Activated naive CD4-positive, alpha-beta T cell treated with anti-CD3 and anti-CD28 coated beads, Interleukin-2, amount 50 U/mL, for 72 hours (primary cell): ENCODE data around the gene SQOR. TPM values are rescaled to one million over a fixed set of nuclear protein-coding genes. Genes with fewer than 3 reads are reported as not detected.

ENCODE experiments used
- ATAC-seq, 2 donors: fragments of 150-1000 bp; cut with Tn5 transposase; 2 replicates each; pipeline ENCODE4 v1.10.0; 2021; ENCODE audit warnings: mild to moderate bottlenecking in 2 of 2, moderate library complexity in 2 of 2
- DNase-seq, 2 donors: peaks; one replicate each; pipeline ENCODE4 v3.0.0; 2021 to 2022; ENCODE audit warnings: low spot score in 2 of 2
- H3K27ac Mint-ChIP-seq, 2 donors: one replicate each; pipeline ENCODE4 v1.8.0; 2022; ENCODE audit warnings: mild to moderate bottlenecking in 2 of 2, mixed read lengths in 2 of 2
- H3K36me3 Mint-ChIP-seq, 2 donors: one replicate each; pipeline ENCODE4 v1.8.0; 2022; ENCODE audit warnings: mixed read lengths in 2 of 2
- H3K9me3 Mint-ChIP-seq, 2 donors: one replicate each; pipeline ENCODE4 v1.8.0; 2022; ENCODE audit warnings: mixed read lengths in 2 of 2
- total RNA-seq, 2 donors: library from RNA; stranded (reverse); gene quantifications; one replicate each; pipeline ENCODE4 v1.2.3, GENCODE V29; 2022

Gene SQOR
- total RNA-seq: 100 to 1,000 TPM in 1 of 2 donors, 10 to 100 TPM in 1; 98.6 to 114 TPM

DNA sequence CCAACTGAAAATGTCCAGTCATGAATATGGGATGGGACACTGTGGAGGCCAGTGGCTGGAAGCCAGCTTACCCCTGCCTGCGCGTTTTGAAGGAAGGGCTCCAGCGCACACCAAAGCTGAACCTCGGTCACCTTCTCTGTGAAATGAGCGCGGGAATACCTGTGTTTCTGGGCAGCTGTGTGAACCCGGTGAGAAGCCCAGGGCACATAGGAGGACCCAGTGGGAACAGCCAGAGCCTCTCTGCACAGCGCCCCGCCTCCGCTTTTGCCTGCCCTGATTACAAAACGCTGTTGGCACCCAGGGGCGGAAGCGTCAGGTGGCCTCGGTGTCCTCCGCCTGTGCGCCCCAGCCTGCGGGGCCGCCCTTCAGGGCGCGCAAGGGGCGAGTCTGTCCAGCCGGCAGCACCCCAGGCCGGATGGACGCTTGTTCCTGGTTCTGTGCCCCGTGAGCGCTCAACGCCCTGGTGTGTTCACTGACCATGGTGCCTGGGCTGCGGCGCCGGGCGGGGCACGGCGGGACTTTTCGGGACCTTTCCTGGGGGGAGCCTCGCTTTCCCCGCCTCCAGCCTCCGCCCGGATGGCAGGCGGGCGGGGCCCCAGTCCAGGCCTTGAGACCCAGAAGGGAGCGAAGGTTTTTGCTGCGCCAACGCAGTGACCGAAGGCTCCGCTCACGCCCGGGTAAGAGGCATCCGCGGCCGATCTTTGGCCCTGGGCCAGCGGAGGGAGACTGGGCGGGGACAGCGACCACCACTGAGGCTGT lies at the start of gene SQOR:
SQOR (plus strand) TSS at position 598 of the 759 bp plus-strand sequence. CDS start 23,895 bp downstream, outside the sequence.
- H3K9me3 Mint-ChIP-seq: peaks cover 0 to 8% of the 10 kb centered on the region in 2 donors
- peaks cover 28 to 29% of the 10 kb centered on the region in 2 donors for H3K36me3 Mint-ChIP-seq
- peak; percentile 67 to 87 for DNase-seq
- H3K27ac Mint-ChIP-seq: peak within 1 kb of the TSS; percentile 89 to 92
- ATAC-seq: peak; percentile 76 to 77

DNA sequence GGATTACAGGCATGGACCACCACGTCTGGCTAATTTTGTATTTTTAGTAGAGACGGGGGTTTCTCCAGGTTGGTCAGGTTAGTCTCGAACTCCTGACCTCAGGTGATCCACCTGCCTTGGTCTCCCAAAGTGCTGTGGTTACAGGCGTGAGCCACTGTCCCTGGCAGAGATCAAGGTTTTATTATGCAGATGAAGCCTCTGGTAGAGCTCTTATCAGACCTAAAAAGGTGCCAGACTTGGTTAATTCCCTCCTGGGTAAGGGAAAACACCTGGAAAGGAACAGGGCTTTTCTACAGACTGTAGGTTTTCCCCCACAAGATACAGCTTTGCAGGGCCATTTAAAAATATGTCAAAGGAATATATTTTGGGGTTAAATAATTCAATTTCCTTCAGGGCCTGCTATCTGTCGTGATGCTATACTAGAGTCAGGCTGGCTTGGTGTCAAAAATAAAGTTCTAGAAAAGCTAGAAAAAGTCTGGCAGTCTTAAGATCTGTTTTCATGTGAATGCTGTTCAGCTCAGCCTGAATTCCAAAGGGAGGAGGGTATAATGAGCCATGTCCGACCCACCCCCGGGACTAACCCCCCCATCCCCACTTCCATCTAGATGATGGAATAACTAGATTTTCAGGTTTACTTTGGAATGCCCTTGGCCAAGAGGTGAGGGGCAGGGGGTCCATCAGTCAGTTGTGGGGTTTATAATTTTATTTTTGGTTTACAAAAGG lies 49.6 kb upstream of the SQOR start:
- DNase-seq (no peak), ATAC-seq (peak in 1 of 2 donors; percentile 34)
- peaks cover 14 to 21% of the 10 kb centered on the region in 2 donors for H3K36me3 Mint-ChIP-seq
- no peaks in the 10 kb centered on the region for H3K9me3 Mint-ChIP-seq
- H3K27ac Mint-ChIP-seq: peak overlapping the region in 1 of 2 donors; percentile 100

DNA sequence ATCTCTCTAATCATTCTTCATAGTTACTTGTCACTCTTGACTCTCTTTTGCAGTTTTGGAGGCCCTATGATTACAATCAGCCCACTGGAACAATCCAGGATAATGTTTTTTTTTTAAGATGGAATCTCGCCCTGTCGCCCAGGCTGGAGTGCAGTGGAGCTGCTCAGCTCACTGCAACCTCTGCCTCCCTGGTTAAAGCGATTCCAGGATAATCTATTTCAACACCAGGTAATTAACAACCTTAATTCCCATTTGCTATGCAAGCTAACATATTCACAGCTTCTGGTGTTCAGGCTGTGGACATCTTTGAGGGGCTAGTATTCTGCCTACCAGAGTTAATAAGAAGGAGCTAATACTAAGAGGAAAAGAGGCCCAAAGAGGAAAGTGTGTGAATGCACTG lies 48.7 kb upstream of the SQOR start:
- DNase-seq: no peak
- Mint-ChIP-seq H3K27ac (peak overlapping the region; percentile 100), H3K36me3 (peaks cover 14 to 21% of the 10 kb centered on the region in 2 donors), H3K9me3 (no peaks in the 10 kb centered on the region)
- no peak for ATAC-seq

DNA sequence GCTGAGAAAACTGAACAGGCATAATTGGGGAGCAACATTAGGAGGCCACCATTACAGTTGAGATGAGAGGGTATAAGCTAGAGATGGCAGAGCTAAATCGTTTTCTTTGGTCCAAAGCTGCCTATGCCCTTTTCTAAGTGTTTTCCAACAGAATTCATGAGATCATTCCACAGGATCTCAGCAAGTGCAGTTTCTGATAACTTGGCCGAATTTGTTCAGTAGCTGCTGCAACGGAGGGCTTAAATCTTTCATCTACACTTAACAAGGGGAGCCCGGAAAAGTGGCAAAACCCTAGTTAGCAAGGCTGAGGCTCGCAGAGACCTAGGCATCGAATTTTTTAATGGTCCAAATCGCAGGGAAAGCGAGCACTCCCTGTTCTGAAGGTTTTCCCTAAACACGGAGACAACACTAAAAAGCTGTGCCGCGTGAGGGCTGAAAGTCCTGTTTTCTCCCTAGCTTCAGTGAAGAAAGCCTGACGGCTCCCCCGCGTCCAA lies 48.2 kb upstream of the SQOR start:
- ATAC-seq: no peak
- peak overlapping the region; percentile 100 for H3K27ac Mint-ChIP-seq

DNA sequence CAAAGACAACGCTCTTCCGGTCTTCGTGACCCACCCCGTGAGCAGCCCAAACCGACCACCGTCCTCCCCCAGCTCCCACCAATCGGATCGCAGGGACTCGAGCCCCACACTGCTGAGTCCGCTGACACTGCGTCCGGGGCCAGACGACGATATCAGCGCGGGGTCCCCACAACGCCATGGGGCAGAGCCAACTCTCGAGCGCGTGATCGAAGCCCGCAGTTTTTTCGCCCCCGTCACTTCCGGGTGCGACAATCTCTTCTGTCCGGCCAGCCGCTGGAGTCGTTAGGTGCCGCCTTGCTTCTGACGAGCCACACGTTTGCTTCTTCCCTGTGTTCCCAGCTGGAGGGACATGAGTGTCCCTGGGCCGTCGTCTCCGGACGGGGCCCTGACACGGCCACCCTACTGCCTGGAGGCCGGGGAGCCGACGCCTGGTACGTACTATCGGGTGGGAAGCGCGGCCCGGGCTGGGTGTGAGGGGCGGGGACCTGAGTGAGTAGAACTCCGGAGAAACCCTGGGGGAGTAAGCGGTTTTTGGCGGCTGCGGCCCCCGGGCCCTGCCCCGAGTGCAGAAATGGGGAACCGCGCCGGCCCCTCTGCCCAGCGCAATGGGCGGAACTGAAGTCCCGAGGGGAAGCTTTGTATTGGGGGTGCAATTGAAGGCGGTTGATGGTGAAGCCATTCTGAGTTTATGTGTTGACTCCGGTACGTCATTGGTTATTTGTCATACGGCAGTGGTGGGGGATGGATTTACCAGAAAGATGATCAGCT lies 47.5 kb upstream of the SQOR start, which contains the start of gene BLOC1S6:
BLOC1S6 (plus strand) TSS at position 285 of the 768 bp plus-strand sequence; CDS start at position 350, 65 bp downstream.
- DNase-seq (peak; percentile 82 to 87), ATAC-seq (peak; percentile 88)
- Mint-ChIP-seq H3K27ac (peak within 1 kb of the TSS; percentile 100), H3K9me3 (no peaks in the 10 kb centered on the region), H3K36me3 (peaks cover 14 to 21% of the 10 kb centered on the region in 2 donors)

More for the DNA sequence above, 48.2 kb upstream of the SQOR start:
- DNase-seq: no peak
- Mint-ChIP-seq H3K36me3 (peaks cover 14 to 21% of the 10 kb centered on the region in 2 donors), H3K9me3 (no peaks in the 10 kb centered on the region)

DNA sequence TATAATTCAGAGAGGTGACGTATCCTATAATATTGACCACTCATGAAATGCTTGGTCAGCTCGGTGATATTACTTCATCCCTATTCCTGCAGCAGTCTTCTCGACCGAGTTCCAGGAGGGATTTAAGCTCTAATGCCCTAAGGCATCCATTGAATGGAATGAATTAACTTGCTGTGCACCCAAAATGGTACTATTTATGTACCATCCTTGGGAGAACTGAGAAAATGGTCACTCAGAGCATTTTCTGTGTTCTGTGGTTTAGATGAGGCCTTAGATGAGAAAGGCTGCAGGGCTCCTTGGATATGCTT lies 47.0 kb upstream of the SQOR start:
- peaks cover 14 to 21% of the 10 kb centered on the region in 2 donors for H3K36me3 Mint-ChIP-seq
- peak overlapping the region; percentile 100 for H3K27ac Mint-ChIP-seq
- DNase-seq: no peak
- ATAC-seq: no peak
- no peaks in the 10 kb centered on the region for H3K9me3 Mint-ChIP-seq

DNA sequence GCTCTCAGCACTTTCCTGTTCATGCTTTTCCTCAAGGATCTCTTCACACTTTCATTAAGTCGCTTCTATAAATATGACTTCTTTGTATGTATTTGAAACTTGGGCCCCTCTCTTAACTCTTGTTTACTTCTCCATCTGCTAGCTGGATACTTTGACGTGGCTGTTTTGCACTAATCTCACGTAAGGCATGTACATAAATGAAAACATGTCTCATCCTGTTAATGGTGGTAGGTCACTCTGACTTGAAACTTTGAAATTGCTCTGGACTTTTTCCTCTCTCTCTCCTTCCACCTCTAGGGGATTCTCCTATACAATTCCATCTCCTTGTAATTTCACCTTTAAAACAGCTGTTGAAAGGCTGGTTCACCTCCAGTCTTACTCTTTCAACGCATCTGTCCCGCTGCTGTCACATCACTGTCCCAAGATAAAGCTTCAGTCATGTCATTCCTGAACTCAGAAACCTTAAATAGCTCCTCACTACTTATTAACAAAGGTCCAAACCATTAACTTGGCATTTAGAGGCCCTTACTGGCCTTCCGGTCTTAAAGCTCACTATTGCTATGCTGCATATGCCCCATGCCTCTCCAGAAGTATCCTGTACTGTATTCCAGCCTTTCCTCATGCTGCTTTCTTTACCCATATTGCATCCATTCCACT lies 46.5 kb upstream of the SQOR start:
- peak overlapping the region; percentile 100 for H3K27ac Mint-ChIP-seq

DNA sequence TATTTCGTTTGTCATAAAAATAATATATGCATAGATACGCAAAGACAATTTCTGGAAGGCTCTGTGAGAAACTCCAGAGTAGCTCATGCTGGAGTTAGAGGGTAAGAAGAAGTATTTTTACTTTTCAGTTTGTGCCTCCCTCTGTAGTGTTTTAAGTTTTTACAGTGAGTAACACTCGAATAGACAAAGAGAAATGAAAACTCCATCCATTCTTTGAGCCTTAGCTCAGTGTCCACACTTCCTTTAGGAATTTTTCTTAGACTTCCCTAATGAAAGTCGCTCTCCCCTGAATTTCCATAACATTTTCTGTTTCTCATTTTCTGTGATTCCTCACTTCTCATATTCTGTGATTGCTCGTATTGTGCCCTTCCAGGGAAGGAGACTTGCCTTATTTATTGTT lies 45.6 kb upstream of the SQOR start:
- H3K9me3 Mint-ChIP-seq: no peaks in the 10 kb centered on the region
- ATAC-seq (no peak), DNase-seq (no peak)
- no peak overlapping the region for H3K27ac Mint-ChIP-seq
- H3K36me3 Mint-ChIP-seq: peaks cover 19 to 21% of the 10 kb centered on the region in 2 donors

More for the DNA sequence above, 46.5 kb upstream of the SQOR start:
- DNase-seq: no peak
- ATAC-seq: no peak
- Mint-ChIP-seq H3K36me3 (peaks cover 14 to 21% of the 10 kb centered on the region in 2 donors), H3K9me3 (no peaks in the 10 kb centered on the region)

DNA sequence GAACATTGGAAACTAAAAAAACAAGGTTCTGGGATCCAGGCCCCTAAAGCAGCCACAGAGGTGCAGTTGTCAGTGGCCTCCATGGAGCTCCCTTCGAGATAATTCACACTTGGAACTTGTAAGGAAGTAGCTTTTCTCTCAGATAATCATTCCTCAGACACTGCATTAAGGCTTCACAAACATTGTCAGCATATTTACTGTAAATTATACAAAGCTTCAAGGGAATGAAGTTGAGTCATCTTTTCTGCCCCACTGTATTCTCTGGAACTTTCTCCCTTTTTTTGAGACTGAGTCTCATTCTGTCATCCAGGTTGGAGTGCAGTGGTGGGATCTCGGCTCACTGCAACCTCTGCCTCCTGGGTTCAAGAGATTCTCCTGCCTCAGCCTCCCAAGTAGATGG lies 40.5 kb upstream of the SQOR start:
- Mint-ChIP-seq H3K9me3 (peaks cover 0 to 9% of the 10 kb centered on the region in 2 donors), H3K27ac (no peak overlapping the region), H3K36me3 (peaks cover 11 to 18% of the 10 kb centered on the region in 2 donors)
- DNase-seq (no peak), ATAC-seq (no peak)

DNA sequence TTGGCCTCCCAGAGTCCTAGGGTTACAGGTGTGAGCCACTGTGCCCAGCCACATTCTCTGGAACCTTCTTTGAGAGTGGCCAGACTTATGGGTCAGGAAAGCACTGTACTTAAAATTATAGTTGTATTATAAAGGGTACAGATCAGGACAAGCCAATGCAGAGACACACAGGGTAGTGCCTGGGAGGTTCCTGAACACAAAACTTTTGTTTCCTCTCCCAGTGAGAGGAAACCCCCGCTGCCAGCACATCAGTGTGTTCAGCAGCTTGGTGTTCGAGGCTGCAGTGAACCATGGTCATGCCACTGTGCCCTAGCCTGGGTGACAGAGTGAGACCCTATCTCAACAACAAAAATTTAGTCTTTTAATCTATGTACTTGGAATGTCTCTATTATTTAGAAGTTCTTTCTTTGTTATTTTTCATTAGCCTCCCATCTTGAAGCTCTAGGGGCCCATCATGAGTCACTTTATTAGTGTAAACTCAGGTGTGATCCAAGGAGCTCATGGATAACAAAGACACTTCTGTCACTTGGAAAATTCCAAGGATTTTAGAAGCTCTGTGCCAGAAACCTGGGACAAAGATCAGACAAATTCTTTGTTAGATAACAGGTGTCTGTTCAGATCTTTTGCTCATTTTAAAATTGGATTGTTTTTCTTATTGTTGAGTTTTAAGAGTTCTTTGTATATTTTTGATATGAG lies 39.8 kb upstream of the SQOR start:
- Mint-ChIP-seq H3K27ac (no peak overlapping the region), H3K36me3 (peaks cover 11 to 18% of the 10 kb centered on the region in 2 donors), H3K9me3 (peaks cover 0 to 9% of the 10 kb centered on the region in 2 donors)
- DNase-seq: no peak
- ATAC-seq: no peak

DNA sequence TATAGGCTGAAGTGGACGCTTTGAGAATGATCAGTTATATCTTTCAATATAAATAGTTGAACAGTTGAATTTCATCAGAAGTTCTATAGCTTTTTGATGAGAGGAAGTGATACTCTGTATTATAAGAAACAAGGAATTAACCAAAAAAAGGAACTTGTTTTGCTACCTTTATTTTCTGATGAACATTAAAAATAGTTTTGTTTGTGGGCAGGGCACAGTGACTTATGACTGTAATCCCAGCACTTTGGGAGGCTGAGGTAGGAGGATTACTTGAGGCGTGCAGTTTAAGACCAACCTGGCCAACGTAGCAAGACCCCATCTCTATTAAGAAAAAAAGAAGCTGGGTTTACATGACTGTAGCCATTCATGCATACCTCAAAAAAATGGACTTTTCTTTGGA lies 30.9 kb upstream of the SQOR start:
- no peak for DNase-seq
- Mint-ChIP-seq H3K27ac (no peak overlapping the region), H3K9me3 (no peaks in the 10 kb centered on the region), H3K36me3 (peaks cover 0 to 6% of the 10 kb centered on the region in 2 donors)
- no peak for ATAC-seq

DNA sequence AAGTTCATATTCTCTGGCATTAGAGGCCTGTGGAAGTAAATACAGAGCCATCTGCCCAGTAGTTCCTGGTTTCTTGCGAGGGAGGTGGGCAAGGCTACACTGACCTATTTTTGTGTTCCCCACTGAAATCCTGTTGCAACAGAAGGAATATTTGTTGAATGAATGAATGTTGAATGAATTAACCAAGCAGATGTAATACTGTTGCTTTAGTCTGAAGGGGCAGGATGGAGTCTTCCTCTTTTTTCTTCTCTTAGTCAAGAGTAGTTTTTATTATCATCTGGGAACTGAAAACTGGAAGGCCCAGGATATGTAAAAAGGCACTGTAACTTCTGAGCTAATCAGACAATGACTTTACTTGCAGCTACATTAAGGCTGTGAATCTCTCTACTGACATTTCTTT lies 30.5 kb upstream of the SQOR start:
- H3K27ac Mint-ChIP-seq: no peak overlapping the region
- ATAC-seq: no peak

DNA sequence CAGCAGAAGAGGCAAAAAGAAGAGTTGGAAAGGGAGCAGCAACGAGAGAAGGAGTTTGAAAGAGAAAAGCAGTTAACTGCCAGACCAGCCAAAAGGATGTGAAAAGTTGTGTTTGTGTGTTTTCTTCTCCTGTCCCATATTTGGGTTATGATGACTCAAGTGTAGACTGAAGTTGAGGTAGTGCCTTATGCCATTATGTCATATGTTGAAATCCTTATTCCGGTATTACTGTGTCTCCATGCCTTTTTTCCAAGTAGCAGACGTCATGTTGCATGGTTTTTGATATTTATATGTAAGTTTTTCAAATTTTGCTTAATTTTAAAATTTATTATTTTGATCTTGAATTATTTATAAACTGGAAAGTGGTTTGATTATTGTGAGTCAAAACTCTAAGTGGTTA lies 28.4 kb upstream of the SQOR start:
- ATAC-seq (no peak), DNase-seq (no peak)
- H3K36me3 Mint-ChIP-seq: peaks cover 0 to 6% of the 10 kb centered on the region in 2 donors
- H3K27ac Mint-ChIP-seq: no peak overlapping the region
- H3K9me3 Mint-ChIP-seq: no peaks in the 10 kb centered on the region

More for the DNA sequence above, 30.5 kb upstream of the SQOR start:
- no peak for DNase-seq
- Mint-ChIP-seq H3K9me3 (no peaks in the 10 kb centered on the region), H3K36me3 (peaks cover 0 to 6% of the 10 kb centered on the region in 2 donors)

DNA sequence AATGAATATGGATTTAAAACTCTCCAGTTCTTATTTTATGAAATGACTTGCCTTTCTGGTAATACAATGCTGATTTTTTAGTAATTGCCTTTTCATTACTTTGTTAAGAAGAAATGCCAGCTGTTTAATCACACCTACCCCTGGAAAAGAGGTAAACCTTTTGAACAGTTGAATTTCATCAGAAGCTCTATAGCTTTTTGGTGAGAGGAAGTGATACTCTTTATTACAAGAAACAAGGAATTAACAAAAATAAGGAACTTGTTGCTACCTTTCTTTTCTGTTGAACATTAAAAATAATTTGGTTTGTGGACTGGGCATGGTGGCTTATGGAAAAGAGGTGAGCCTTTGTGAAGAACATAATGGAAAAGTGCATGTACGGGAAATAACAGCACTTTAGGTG lies 28.0 kb upstream of the SQOR start:
- H3K27ac Mint-ChIP-seq: no peak overlapping the region
- ATAC-seq: no peak
- H3K9me3 Mint-ChIP-seq: no peaks in the 10 kb centered on the region
- peaks cover 0 to 6% of the 10 kb centered on the region in 2 donors for H3K36me3 Mint-ChIP-seq
- no peak for DNase-seq

DNA sequence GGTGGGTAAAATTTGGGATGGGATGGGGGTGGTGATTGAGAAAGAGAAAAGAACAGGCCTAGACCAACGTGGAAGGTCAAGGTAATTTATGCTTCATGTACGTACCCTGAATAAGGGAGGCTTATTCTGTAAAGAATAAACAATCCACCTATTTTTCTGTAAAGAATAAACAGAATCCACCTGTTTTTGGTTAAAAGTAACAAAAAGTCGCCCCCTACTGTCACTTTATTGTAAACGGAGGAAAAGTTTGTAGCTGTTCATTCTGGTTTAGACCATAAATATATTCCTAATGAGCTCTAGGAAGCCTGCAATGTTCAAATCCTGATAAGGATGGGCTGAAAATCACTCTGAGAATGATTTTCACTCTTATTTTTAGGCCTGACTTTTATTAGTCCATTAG lies 23.5 kb upstream of the SQOR start:
- peaks cover 0 to 2% of the 10 kb centered on the region in 2 donors for H3K36me3 Mint-ChIP-seq
- DNase-seq (no peak), ATAC-seq (no peak)

More for the DNA sequence above, 23.5 kb upstream of the SQOR start:
- Mint-ChIP-seq H3K9me3 (no peaks in the 10 kb centered on the region), H3K27ac (no peak overlapping the region)
